ENCODE measurements around the gene ATG3.

- TF ChIP-seq CTCF (IDR thresholded peaks at IDR 0.05) (no peak), POLR2A (IDR thresholded peaks at IDR 0.05) (no peak)
These were observed 52.9 kb downstream of the ATG3 start for GRCh38 chr3:112508860-112509259.
